GM12874 (cell line): ENCODE measurements around the gene GDAP1L1.

Experiments
- CTCF ChIP-seq: IDR thresholded peaks from 2 replicates; pipeline ENCODE4 v1.5.1; 2011; ENCODE audit warnings: low read depth, mild to moderate bottlenecking, control low read depth, low read length, moderate library complexity; ENCODE audit not compliant: insufficient read depth

The GDAP1L1 gene

GRCh38 chr20:44279228-44279627 lies 32.1 kb downstream of the GDAP1L1 start:
- TF ChIP-seq CTCF: no peak

DNA sequence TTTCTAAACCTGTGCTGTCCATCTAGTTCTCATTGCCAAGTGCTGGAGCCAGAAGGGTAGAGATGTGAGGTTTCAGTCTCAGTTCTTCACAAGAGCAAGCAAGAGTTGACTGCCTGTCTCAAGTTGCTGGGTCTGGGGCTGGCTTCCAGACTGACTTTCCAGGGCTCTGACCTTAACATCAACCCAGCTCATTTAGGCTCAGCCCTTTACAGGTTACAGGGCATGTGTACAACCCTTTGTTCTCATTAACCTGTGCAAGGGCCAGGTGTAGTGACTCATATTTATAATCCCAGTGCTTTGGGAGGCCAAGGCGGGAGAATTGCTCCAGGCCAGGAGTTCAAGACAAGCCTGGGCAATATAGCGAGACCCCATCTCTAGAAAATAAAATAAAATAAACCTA lies 33.3 kb downstream of the GDAP1L1 start:
- TF ChIP-seq CTCF: no peak

DNA sequence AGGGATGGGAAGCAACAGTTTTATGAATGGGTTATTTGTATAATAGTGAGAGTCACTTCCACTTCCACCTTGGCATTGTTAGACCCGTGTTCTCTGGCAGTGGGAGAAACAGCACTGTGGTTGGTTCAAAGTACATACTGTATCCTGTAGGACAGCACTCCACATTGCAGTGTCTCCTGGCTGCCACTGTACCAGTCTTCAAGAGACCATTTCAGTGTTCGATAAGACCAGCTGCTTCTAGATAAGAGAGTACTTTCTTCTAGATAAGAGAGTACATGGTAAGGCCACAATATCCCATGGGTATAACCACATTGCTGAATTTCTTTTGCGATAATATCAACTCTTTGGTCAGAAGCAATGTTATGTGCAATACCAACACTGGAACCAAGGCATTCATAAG lies 35.1 kb downstream of the GDAP1L1 start:
- no peak for TF ChIP-seq CTCF

DNA sequence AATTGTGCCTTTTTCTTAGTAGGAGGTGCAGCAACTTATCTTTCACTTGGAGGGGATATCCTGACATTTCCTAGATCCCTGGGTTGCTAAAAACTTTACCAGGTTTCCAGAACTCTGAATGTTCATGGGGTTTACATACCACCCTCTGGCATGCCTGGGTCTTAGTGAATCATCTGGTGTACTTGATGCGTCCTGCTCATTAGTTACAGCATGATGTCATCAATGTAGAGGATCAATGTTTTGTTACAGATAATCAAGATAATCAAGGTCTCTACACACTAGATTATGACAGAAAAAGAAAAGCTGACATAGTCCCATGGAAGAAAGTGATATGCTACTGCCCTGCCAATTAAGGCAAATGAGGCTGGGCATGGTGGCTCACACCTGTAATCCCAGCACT lies 36.9 kb downstream of the GDAP1L1 start:
- TF ChIP-seq CTCF: no peak

DNA sequence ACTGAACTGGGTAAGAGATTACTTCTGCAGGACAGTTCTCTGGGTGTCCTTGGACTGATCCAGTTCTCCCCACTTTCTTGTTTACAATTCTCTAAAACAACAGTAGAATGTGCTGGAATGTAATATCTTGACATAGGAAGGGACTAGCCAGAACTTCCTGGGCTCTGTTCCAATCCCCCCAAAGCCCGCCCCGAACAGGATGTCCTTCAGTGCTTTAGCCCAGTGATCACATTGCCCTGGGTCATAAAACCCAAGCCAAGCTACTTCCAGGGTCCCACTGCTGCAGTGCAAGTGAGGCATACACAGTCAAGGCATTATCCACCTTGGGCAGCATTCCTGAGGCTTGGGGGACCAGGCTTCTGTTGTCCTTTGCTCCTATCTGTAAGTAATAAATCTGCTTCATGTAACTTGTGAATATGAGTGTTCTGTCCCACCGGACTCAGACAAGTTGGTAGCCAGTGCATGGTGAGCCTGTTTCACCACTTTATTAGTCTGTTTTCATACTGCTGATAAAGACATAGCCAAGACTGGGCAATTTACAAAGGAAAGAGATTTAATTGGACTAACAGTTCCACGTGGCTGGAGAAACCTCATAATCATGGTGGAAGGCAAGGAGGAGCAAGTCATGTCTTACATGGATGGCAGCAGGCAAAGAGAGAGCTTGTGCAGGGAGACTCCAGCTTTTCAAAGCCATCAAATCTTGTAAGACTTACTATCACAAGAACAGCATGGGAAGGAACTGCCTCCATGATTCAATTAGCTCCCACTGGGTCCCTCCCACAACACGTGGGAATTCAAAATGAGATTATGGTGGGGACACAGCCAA lies 40.4 kb downstream of the GDAP1L1 start:
- TF ChIP-seq CTCF: no peak

DNA sequence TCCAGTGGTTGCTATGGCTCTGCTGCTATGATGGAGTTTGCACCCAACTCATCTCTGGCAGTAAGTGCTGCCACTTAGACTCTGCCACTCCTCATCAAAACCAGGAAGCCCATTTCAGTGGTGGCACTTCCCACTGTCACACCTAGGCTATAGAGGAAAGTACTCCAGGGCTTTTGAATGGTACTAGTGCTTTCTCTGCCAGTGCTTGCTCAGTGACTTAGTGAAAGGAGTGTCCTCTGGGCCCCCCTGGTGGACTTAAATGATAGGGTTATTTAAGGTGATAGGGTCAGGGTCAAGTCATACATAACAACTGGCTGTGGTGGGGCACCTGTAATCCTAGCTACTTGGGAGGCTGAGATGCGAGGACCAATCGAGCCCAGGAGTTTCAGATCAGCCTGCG lies 41.1 kb downstream of the GDAP1L1 start:
- TF ChIP-seq CTCF: no peak

GRCh38 chr20:44291754-44292153 lies 44.6 kb downstream of the GDAP1L1 start:
- TF ChIP-seq CTCF: no peak
